K562 (cell line): ENCODE measurements around the gene LCNL1. TPM values are rescaled to one million over a fixed set of nuclear protein-coding genes. Genes with fewer than 3 reads are reported as not detected.

Experiments used
- CC2D1A ChIP-seq: fragments of 450-650 bp; IDR thresholded peaks from 2 replicates; pipeline ENCODE4 v1.6.1; 2017; ENCODE audit warnings: mild to moderate bottlenecking
- CHD1 ChIP-seq: fragments of 200-600 bp; sonication (generic); IDR thresholded peaks from one replicate; pipeline ENCODE4 v1.6.1; 2012; ENCODE audit warnings: mild to moderate bottlenecking, moderate library complexity, low read length, inconsistent platforms
- GABPB2 ChIP-seq: fragments of 250-450 bp; sonication (Bioruptor Pico); conservative IDR thresholded peaks from 2 replicates; pipeline ENCODE4 v1.5.1; 2021; ENCODE audit warnings: mild to moderate bottlenecking
- HDAC6 ChIP-seq: IDR thresholded peaks from 2 replicates; pipeline ENCODE4 v1.6.1; 2012; ENCODE audit warnings: low read depth, mild to moderate bottlenecking, control low read depth, inconsistent platforms, low read length, moderate library complexity
- SMAD2 ChIP-seq: fragments of 150-350 bp; IDR thresholded peaks from 2 replicates; pipeline ENCODE4 v1.6.1; 2014; ENCODE audit warnings: low read depth, mild to moderate bottlenecking, low read length
- SMARCA5 ChIP-seq: fragments of 450-650 bp; IDR thresholded peaks from 2 replicates; pipeline ENCODE4 v1.6.1; 2016
- ZNF174 ChIP-seq: fragments of 250-450 bp; sonication (Bioruptor Pico); IDR thresholded peaks from 2 replicates; pipeline ENCODE4 v1.4.0; 2020; ENCODE audit warnings: mild to moderate bottlenecking
- polyA plus RNA-seq, 8 experiments: library from polyadenylated mRNA; depleted of rRNA in 4 of 8; stranded (reverse) in 5 of 8; unstranded in 3 of 8; fragments of >200 nt; fragmentation: Nextera tagmentation in 2 of 8; fragmentation: Illumina TruSeq in 1 of 8; extraction: Ambion mirVana in 2 of 8; extraction: Trizol in 1 of 8; gene quantifications; 2 replicates each; pipeline versions ENCODE4 v1.2.1 to v1.2.3, GENCODE V29; 2011 to 2014; ENCODE audit warnings: inconsistent platforms in 1 of 8, missing spikeins in 1 of 8
- total RNA-seq, 7 experiments: library from RNA; depleted of rRNA in 6 of 7; stranded (reverse); fragments of >200 nt in 6 of 7; fragmentation: Illumina TruSeq in 2 of 7; extraction: Trizol in 2 of 7; gene quantifications; 2 replicates each; pipeline versions ENCODE4 v1.2.1 to v1.2.3, GENCODE V29; 2011 to 2021; ENCODE audit warnings: low replicate concordance in 1 of 7
- TF ChIP-seq, protein P1 (sequence below): sonication (generic); formaldehyde crosslinking; IDR thresholded peaks from 2 replicates; pipeline ENCODE4 v1.8.0; 2023; ENCODE audit warnings: mild to moderate bottlenecking, missing genetic modification reagents
- TF ChIP-seq, protein P2 (sequence below): fragments of 450-650 bp; formaldehyde crosslinking; conservative IDR thresholded peaks from 2 replicates; pipeline ENCODE4 v1.4.0; 2022; ENCODE audit warnings: mild to moderate bottlenecking, missing genetic modification characterization
- TF ChIP-seq, protein P3 (sequence below): sonication (generic); formaldehyde crosslinking; IDR thresholded peaks from 2 replicates; pipeline ENCODE4 v1.8.0; 2022; ENCODE audit warnings: mild to moderate bottlenecking, missing genetic modification reagents, borderline replicate concordance
- TF ChIP-seq, protein P4 (sequence below), 2 experiments: fragments of 450-650 bp; IDR thresholded peaks; 2 replicates each; pipeline ENCODE4 v1.6.1; 2016; ENCODE audit warnings: mild to moderate bottlenecking in 2 of 2, borderline replicate concordance in 1 of 2, low read depth in 1 of 2, moderate library complexity in 1 of 2

Gene LCNL1
- total and polyA plus RNA-seq, 9 of the 15 experiments (the other 6 are each of a cell fraction or from before 2014, with no cell fraction given) = 0.04 to 0.16 (median 0.04) TPM; not detected in 4

DNA sequence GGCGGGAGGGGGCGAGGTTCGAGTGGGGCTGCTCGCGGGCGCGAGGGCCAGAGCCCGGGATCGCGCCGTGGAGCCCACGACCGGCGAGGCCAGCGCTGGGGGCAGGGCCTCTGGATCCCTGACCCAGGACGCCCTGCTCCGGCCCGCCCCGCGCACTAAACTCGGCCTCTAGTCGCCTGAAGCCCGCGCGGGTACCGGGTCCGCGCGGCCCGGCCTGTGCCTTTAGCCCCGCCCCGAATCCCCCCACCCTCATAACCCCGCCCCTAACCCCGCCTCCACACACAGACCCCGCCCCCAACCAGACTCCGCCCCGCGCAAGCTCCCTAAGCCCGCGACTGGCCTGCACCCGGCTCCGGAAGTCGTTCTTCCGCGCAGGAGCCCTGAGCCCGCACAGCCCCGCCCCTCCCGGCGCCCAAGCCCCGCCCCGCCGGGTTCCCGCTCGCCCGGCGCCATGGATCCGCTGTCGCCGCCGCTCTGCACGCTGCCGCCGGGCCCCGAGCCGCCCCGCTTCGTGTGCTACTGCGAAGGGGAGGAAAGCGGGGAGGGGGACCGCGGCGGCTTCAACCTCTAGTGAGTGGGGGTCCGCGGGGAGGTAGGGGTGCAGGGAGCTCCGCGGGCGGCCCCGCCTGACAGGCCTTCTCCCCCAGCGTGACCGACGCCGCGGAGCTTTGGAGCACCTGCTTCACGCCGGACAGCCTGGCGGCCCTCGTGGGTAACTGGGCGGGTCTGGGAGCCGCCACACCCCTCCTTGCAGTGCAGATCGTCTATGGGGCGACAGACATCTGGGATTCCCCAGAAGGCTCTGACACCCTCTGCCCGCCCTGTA is 9.4 kb downstream of the LCNL1 start, which contains the start of gene PAXX (continued):
- TF ChIP-seq, protein P1, sequence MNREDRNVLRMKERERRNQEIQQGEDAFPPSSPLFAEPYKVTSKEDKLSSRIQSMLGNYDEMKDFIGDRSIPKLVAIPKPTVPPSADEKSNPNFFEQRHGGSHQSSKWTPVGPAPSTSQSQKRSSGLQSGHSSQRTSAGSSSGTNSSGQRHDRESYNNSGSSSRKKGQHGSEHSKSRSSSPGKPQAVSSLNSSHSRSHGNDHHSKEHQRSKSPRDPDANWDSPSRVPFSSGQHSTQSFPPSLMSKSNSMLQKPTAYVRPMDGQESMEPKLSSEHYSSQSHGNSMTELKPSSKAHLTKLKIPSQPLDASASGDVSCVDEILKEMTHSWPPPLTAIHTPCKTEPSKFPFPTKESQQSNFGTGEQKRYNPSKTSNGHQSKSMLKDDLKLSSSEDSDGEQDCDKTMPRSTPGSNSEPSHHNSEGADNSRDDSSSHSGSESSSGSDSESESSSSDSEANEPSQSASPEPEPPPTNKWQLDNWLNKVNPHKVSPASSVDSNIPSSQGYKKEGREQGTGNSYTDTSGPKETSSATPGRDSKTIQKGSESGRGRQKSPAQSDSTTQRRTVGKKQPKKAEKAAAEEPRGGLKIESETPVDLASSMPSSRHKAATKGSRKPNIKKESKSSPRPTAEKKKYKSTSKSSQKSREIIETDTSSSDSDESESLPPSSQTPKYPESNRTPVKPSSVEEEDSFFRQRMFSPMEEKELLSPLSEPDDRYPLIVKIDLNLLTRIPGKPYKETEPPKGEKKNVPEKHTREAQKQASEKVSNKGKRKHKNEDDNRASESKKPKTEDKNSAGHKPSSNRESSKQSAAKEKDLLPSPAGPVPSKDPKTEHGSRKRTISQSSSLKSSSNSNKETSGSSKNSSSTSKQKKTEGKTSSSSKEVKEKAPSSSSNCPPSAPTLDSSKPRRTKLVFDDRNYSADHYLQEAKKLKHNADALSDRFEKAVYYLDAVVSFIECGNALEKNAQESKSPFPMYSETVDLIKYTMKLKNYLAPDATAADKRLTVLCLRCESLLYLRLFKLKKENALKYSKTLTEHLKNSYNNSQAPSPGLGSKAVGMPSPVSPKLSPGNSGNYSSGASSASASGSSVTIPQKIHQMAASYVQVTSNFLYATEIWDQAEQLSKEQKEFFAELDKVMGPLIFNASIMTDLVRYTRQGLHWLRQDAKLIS (CRISPR knock-in tag) = 0 out of 2 replicates have a peak, but pooled peaks have one; percentile 25
- TF ChIP-seq, protein P2, sequence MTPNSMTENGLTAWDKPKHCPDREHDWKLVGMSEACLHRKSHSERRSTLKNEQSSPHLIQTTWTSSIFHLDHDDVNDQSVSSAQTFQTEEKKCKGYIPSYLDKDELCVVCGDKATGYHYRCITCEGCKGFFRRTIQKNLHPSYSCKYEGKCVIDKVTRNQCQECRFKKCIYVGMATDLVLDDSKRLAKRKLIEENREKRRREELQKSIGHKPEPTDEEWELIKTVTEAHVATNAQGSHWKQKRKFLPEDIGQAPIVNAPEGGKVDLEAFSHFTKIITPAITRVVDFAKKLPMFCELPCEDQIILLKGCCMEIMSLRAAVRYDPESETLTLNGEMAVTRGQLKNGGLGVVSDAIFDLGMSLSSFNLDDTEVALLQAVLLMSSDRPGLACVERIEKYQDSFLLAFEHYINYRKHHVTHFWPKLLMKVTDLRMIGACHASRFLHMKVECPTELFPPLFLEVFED = no peak
- TF ChIP-seq, protein P3, sequence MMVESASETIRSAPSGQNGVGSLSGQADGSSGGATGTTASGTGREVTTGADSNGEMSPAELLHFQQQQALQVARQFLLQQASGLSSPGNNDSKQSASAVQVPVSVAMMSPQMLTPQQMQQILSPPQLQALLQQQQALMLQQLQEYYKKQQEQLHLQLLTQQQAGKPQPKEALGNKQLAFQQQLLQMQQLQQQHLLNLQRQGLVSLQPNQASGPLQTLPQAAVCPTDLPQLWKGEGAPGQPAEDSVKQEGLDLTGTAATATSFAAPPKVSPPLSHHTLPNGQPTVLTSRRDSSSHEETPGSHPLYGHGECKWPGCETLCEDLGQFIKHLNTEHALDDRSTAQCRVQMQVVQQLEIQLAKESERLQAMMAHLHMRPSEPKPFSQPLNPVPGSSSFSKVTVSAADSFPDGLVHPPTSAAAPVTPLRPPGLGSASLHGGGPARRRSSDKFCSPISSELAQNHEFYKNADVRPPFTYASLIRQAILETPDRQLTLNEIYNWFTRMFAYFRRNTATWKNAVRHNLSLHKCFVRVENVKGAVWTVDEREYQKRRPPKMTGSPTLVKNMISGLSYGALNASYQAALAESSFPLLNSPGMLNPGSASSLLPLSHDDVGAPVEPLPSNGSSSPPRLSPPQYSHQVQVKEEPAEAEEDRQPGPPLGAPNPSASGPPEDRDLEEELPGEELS = no peak
- TF ChIP-seq, protein P4, sequence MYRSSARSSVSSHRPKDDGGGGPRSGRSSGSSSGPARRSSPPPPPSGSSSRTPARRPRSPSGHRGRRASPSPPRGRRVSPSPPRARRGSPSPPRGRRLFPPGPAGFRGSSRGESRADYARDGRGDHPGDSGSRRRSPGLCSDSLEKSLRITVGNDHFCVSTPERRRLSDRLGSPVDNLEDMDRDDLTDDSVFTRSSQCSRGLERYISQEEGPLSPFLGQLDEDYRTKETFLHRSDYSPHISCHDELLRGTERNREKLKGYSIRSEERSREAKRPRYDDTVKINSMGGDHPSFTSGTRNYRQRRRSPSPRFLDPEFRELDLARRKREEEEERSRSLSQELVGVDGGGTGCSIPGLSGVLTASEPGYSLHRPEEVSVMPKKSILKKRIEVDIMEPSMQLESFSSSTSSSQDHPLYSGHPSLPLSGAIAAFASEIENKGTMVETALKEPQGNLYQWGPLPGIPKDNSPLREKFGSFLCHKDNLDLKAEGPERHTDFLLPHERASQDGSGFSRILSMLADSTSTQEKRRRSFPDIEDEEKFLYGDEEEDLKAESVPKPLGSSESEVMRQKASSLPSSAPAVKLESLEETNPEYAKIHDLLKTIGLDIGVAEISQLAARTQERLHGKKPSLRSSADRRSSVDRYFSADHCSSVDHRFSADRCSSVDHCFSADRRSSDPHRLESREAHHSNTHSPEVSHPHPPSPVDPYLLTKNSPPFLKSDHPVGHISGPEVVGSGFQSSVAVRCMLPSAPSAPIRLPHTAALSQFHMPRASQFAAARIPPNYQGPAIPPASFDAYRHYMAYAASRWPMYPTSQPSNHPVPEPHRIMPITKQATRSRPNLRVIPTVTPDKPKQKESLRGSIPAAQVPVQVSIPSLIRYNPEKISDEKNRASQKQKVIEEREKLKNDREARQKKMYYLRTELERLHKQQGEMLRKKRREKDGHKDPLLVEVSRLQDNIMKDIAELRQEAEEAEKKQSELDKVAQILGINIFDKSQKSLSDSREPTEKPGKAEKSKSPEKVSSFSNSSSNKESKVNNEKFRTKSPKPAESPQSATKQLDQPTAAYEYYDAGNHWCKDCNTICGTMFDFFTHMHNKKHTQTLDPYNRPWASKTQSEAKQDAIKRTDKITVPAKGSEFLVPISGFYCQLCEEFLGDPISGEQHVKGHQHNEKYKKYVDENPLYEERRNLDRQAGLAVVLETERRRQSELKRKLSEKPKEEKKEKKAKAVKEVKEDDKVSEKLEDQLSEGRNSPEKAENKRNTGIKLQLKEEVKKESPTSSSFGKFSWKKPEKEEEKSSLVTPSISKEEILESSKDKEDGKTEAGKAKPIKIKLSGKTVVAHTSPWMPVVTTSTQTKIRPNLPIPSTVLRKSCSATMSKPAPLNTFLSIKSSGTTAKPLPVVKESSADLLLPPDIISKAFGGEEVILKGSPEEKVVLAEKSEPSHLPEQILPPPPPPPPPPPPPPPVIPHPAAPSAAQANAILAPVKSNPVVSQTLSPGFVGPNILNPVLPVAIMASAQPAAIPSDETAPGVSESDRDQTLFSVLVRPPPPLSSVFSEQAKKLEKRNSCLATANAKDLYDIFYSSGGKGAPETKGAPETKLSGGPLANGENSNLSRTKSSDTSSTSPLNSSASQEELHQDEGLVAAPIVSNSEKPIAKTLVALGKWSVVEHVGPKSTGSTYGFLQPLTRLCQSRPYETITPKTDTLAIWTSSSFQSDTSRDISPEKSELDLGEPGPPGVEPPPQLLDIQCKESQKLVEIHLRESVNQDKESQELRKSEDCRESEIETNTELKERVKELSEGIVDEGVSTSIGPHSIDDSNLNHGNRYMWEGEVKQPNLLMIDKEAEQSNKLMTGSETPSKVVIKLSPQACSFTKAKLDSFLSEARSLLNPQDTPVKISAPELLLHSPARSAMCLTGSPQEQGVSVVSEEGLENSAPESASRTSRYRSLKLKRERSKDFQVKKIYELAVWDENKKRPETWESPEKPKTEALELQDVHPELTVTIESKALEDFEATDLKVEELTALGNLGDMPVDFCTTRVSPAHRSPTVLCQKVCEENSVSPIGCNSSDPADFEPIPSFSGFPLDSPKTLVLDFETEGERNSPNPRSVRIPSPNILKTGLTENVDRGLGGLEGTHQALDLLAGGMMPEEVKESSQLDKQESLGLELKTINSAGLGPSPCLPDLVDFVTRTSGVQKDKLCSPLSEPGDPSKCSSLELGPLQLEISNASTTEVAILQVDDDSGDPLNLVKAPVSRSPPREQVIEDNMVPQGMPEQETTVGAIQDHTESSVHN (IDR thresholded peaks at IDR 0.05; ENCODE audit: borderline replicate concordance in 1 of 2, low read depth in 1 of 2) = no peak
- TF ChIP-seq ZNF174 (CRISPR knock-in tag) (no peak), SMAD2 (no peak), CC2D1A (no peak), GABPB2 (CRISPR knock-in tag) (no peak), CHD1 (no peak), SMARCA5 (no peak), HDAC6 (no peak)
